Neuron (in vitro differentiated cells): ENCODE results near the gene PRELID3B.

Experiments used
- H2AFZ ChIP-seq: one replicate; pipeline ENCODE4 v1.6.1; 2013; ENCODE audit warnings: low read depth, mild to moderate bottlenecking, inconsistent platforms, low read length, moderate library complexity
- H3K27me3 ChIP-seq: one replicate; pipeline ENCODE4 v1.6.1; 2013; ENCODE audit warnings: low read length; ENCODE audit not compliant: insufficient read depth
- H3K36me3 ChIP-seq: one replicate; pipeline ENCODE4 v1.6.1; 2013; ENCODE audit warnings: low read length; ENCODE audit not compliant: insufficient read depth
- H3K4me1 ChIP-seq: one replicate; pipeline ENCODE4 v1.6.1; 2013; ENCODE audit warnings: low read length; ENCODE audit not compliant: insufficient read depth
- H3K4me3 ChIP-seq: 2 replicates; pipeline ENCODE4 v1.5.1; 2013; ENCODE audit warnings: mild to moderate bottlenecking, low read length, moderate library complexity
- H3K9me3 ChIP-seq: one replicate; pipeline ENCODE4 v1.6.1; 2013; ENCODE audit warnings: low read length

The PRELID3B gene

DNA sequence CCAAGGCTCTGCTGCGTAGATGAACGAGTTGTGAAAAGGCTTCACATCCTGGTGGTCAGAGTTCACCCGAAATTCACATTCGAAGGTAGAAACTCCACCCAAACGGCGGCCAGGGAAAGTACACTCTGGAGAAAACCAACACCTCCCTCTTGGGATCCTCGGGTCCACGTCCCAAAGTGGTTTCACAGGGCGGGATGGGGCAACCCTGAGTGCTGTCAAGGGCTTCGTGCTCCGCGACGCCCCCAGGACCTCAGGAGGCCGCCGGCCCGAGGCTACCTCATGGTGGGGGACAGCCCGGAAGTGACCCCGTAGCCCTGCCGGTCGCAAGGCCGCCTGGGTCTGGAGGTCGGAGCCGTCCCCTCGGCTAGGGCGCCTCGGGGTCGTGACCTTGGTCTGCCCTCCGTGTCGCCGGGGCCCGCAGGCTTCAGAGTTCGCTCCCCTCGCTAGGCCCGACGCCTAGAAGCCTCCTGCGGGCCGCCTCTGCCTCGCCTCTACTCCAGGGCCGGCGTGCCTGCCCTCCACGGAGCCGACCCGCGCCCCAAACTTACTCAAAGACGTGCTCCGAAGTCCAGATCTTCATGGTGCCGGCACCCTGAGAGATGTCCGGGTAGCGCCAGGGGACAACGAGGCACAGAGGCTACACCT is at the start of gene PRELID3B:
Gene PRELID3B (minus strand): TSS at position 636 of the 645 bp plus-strand sequence. CDS start 56 bp downstream, at position 580.
- Histone ChIP-seq H3K27me3 (no peaks in the 10 kb centered on the region), H3K4me1 (peaks cover 14% of the 10 kb centered on the region), H2AFZ (peak within 1 kb of the TSS; percentile 76), H3K36me3 (no peaks in the 10 kb centered on the region), H3K4me3 (peak within 1 kb of the TSS; percentile 67), H3K9me3 (peaks cover 3% of the 10 kb centered on the region)

DNA sequence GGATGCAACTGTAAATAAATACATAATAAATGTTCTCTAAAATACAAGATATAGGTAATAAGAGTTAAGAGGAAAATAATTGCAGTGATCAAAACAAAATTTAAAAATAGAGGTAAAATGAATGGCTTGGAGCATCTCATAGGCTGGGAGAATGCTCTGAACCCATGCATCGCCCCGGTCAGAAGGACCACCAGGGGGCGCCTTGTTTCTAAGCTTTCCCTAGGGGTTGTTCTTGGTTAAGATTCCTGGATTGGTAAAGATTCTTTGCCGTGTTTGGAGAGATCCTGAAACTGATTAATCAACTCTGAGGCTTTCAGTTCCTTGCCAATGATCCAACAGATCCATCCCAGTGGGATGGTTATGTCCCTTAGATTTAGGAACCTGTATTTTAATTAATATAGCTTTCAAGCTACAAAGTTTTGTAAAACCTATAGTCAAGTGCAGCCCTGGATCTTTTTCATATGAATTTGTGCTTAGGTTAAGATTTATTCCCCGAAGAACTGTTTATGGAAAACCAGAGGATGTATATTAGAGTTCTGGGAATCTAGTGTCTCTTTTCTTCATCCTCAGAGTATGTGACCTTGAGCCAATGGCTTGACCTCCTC is 45.3 kb upstream of the PRELID3B start:
- H3K27me3 ChIP-seq, result no peaks in the 10 kb centered on the region
- H3K4me1 ChIP-seq, result no peaks in the 10 kb centered on the region
- H2AFZ ChIP-seq, result no peak overlapping the region
- H3K9me3 ChIP-seq, result no peaks in the 10 kb centered on the region
- no peak overlapping the region for H3K4me3 ChIP-seq
- H3K36me3 ChIP-seq, result no peaks in the 10 kb centered on the region

GRCh38 chr20:59086923-59087322 is 44.3 kb upstream of the PRELID3B start:
- no peaks in the 10 kb centered on the region for H3K9me3 ChIP-seq
- no peaks in the 10 kb centered on the region for H3K27me3 ChIP-seq
- no peak overlapping the region for H3K4me3 ChIP-seq
- no peak overlapping the region for H2AFZ ChIP-seq
- H3K36me3 ChIP-seq, result no peaks in the 10 kb centered on the region
- H3K4me1 ChIP-seq, result no peaks in the 10 kb centered on the region

DNA sequence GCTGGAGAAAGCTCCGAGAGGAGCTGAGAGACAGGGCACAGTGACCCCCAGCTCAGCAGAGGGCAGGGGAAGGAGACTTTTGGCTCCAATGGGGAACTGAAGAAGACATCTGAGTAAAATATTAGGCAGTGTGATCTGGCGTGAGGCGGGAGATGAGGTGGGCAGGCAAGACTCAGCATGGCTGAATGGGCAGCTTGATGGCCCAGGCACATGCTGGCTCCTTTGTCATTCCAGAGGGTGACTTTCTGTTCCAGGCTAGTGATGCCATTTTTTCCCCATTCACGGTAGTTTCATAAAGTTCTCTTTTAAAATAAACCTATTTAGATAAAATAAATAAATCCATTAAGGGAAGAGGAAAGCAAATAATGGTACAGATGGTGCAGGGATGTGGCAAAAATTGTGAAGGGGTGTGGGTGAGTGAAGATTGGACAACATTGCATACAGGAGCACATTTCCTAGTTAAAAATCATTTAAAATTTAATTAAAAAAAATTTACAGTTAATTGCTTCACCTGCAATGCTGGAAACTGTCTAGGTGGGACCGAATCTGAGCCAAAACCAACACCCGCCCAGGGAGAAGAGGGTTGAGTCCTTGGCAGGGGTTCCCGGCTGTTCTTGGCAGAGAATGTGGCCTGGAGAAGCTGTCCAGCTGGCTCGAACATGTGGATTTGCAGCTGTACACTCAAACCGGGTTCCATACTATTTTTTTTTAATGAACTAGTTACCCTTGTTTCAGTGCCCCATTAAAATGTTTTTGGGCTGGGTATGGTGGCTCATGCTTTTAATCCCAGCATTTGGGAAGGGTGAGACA is 41.7 kb upstream of the PRELID3B start:
- Histone ChIP-seq H2AFZ (no peak overlapping the region), H3K4me3 (no peak overlapping the region), H3K27me3 (no peaks in the 10 kb centered on the region), H3K9me3 (no peaks in the 10 kb centered on the region), H3K36me3 (no peaks in the 10 kb centered on the region), H3K4me1 (no peaks in the 10 kb centered on the region)

- Histone ChIP-seq H3K4me1 (no peaks in the 10 kb centered on the region), H3K27me3 (peaks cover 2% of the 10 kb centered on the region), H2AFZ (no peak overlapping the region), H3K4me3 (no peak overlapping the region), H3K9me3 (no peaks in the 10 kb centered on the region), H3K36me3 (no peaks in the 10 kb centered on the region)
Measured at GRCh38 chr20:59082981-59083380, 40.4 kb upstream of the PRELID3B start.

GRCh38 chr20:59082077-59082740 is 39.6 kb upstream of the PRELID3B start:
- H3K4me3 ChIP-seq, result no peak overlapping the region
- no peaks in the 10 kb centered on the region for H3K4me1 ChIP-seq
- H3K36me3 ChIP-seq, result no peaks in the 10 kb centered on the region
- H2AFZ ChIP-seq, result no peak overlapping the region
- peaks cover 4% of the 10 kb centered on the region for H3K27me3 ChIP-seq
- no peaks in the 10 kb centered on the region for H3K9me3 ChIP-seq

GRCh38 chr20:59081036-59081435 is 38.5 kb upstream of the PRELID3B start:
- no peaks in the 10 kb centered on the region for H3K9me3 ChIP-seq
- no peaks in the 10 kb centered on the region for H3K36me3 ChIP-seq
- H3K4me1 ChIP-seq, result no peaks in the 10 kb centered on the region
- no peak overlapping the region for H2AFZ ChIP-seq
- no peak overlapping the region for H3K4me3 ChIP-seq
- peaks cover 4% of the 10 kb centered on the region for H3K27me3 ChIP-seq

GRCh38 chr20:59078231-59078630 is 35.6 kb upstream of the PRELID3B start:
- Histone ChIP-seq H2AFZ (no peak overlapping the region), H3K27me3 (peaks cover 11% of the 10 kb centered on the region), H3K4me3 (no peak overlapping the region), H3K4me1 (no peaks in the 10 kb centered on the region), H3K9me3 (no peaks in the 10 kb centered on the region), H3K36me3 (no peaks in the 10 kb centered on the region)

- Histone ChIP-seq H3K4me3 (no peak overlapping the region), H3K9me3 (no peaks in the 10 kb centered on the region), H3K27me3 (peaks cover 11% of the 10 kb centered on the region), H3K36me3 (no peaks in the 10 kb centered on the region), H2AFZ (no peak overlapping the region), H3K4me1 (no peaks in the 10 kb centered on the region)
Measured at GRCh38 chr20:59077705-59078104, 35.1 kb upstream of the PRELID3B start.

- H3K36me3 ChIP-seq, result no peaks in the 10 kb centered on the region
- no peaks in the 10 kb centered on the region for H3K9me3 ChIP-seq
- no peak overlapping the region for H3K4me3 ChIP-seq
- no peak overlapping the region for H2AFZ ChIP-seq
- H3K27me3 ChIP-seq, result peaks cover 20% of the 10 kb centered on the region
- no peaks in the 10 kb centered on the region for H3K4me1 ChIP-seq
Measured at GRCh38 chr20:59075934-59076508, 33.4 kb upstream of the PRELID3B start.

- H3K9me3 ChIP-seq, result peaks cover 2% of the 10 kb centered on the region
- no peaks in the 10 kb centered on the region for H3K36me3 ChIP-seq
- H3K4me1 ChIP-seq, result no peaks in the 10 kb centered on the region
- peaks cover 22% of the 10 kb centered on the region for H3K27me3 ChIP-seq
- no peak overlapping the region for H2AFZ ChIP-seq
- no peak overlapping the region for H3K4me3 ChIP-seq
Measured at GRCh38 chr20:59074456-59074855, 31.9 kb upstream of the PRELID3B start.

DNA sequence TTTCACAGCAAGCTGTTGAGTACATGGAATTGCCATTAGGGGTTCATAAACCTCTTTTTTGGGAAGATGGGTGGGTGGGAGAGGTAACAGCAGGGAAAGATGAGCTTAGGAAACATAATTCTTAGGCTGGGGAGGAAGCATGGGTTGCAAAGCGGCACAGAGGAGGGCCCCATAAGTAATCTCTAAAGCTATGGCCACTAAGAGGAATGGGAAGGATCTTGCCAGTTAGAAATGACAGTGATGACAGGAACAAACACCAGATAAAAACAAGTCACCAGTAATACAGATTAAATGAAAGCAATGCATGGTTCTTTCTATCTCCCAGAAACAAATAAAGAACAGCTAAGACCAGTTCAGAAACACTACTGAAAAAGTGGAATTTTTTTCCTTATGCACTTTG is 31.0 kb upstream of the PRELID3B start:
- Histone ChIP-seq H3K36me3 (no peaks in the 10 kb centered on the region), H3K9me3 (peaks cover 2% of the 10 kb centered on the region), H2AFZ (no peak overlapping the region), H3K4me1 (no peaks in the 10 kb centered on the region), H3K27me3 (peaks cover 22% of the 10 kb centered on the region), H3K4me3 (no peak overlapping the region)

GRCh38 chr20:59071216-59071615 is 28.6 kb upstream of the PRELID3B start:
- H3K4me3 ChIP-seq, result no peak overlapping the region
- peaks cover 18% of the 10 kb centered on the region for H3K27me3 ChIP-seq
- H3K36me3 ChIP-seq, result no peaks in the 10 kb centered on the region
- no peaks in the 10 kb centered on the region for H3K4me1 ChIP-seq
- peaks cover 2% of the 10 kb centered on the region for H3K9me3 ChIP-seq
- no peak overlapping the region for H2AFZ ChIP-seq
